HG03103 (cell line): ENCODE results near the gene MIER3.
A peak's percentile ranks its signal among the peaks of the same experiment; 100 is the strongest.

Experiments used
- ATAC-seq: cut with Tn5 transposase; IDR thresholded peaks from one replicate; pipeline ENCODE4 v1.9.1; 2021; ENCODE audit warnings: low read depth; ENCODE audit not compliant: unreplicated experiment

MIER3 gene

DNA sequence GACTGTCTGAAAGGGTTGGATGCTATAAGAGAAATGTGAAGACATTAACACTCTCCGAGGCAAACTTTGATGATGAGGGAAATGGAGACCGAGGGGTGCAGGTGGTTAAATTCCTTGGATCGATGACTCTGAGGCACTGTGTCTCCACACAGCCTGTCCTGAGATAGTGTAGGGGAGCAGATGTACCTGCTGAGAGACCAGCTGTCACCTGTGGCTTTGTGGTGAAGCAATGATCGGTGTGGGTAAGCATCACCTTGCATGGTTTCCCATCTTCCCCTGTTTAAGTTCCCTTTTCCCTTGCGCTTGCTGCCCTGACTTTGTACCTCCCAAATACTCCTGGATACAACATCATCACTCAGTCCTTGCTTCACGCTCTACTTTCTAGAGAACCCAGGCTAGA lies 9.8 kb upstream of the MIER3 start:
- ATAC-seq, result no peak

DNA sequence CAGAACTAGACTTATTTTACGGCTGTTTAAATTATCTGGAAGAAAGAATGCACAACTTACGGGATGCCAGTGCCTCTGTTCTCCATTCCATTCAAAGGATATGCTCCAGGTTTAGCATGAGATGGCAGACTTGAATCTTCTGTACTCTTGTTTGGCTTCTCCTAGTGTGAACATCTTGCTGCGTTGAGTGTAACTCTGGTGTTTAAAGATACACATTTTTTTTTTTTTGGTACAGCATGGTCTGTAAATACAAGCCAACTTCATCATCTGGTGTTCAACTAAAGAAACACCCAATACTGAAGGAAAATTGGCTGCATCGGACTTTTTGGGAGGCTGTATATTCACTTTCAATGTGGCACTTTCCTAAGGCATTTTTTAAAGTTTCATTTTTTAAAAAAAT lies 7.4 kb upstream of the MIER3 start:
- no peak for ATAC-seq

DNA sequence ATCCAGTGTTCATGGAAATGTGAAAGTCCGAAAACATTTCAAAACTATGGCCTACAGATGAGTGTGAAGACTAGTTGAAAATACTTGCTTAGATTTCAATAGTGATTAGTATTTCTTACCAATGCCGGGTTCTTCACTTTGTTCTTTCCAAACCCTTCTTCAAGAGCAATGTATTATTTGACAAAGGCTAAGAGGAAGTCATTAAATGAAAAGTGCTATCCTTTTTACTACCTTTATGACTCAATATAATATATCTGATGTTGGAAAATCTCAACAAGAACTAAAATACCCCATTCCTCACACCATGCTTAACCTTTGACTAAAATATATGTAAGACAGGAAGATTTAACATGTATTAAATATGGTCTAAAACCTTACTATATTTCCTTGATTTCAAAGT lies 6.7 kb upstream of the MIER3 start:
- no peak for ATAC-seq

DNA sequence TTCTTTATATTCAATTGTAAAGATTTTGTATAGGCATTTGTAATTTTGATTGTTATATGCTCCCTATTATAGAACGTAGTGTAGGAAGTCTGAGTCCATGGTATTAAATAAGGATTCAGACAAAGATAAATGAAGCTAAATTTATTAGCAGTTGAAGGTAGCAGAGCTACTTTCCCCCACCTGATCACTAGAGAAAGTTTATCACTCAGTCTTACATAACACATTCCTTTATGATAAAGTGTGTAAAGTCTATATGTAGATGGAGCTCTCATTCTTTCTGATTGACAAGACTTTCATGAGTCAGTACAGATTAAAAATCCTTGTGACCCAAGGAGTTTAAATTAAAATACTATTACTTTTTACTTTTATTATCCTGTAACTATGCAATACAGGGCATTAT lies 2.3 kb upstream of the MIER3 start:
- no peak for ATAC-seq

DNA sequence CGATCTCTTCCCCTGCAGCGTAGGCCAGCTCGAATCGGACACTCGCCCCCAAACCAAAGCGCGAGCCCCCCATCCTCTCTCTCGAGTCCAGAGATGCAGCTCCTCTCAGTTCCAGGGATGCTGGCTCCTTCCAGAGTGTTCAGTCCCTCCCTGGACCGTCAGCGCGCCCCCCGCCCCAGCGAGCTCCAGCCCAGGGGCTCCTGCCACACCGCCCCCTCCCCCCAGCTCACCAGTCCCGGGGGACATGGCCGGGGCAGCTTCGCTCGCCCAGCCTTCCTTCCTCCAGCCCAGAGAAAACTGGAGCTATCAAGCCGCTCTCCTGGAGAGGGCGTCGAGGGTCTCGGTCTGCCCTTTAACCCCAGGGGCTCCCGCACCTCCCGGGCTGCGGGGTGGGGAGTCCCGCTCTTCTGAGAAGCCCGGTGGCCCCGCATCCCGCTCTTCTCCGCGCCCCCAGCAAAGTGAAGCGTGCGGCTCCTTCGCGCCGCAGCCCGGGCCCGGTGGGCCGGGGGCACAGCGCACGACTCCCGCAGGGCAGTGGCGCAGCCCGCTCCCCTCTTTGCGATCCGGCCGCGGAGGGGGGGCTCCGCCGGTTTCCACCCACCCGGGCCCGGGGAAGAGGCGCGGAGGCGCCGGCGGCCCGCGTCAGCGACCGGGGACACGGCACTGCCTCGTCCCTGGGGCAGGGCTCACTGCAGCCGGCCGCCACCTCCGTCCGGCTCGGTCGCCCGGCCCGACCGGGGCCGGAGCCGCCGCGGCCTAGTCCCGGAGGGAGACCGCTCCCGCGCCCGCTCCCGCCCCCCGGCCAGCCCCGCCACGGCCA lies 587 bp downstream of the MIER3 start:
- peak; percentile 32 for ATAC-seq

DNA sequence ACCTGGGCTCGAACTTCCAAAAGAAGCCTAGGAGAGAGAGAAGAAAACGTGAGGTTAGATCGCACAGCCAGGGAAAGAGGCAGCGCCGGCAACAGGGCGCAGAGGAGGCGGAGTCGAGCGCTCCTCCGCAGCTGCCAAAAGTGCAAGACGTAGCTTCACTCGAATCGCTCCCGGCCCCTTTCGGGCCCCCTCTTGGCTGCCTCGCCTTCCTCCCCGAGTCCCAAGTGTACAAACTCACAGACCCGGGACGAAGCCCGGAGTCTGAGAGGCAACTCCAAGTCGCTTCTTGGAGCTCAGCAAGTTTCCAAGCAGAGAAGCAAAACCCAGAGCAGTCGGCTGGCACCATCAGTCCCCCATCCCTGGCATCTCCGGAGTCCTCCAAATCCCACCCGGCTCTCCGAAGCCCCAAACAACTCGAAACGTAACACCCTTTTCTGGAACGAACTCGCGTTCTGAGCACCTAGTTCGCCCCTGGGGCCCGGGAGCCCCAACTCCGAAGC lies 1.2 kb downstream of the MIER3 start:
- ATAC-seq, result peak; percentile 43

DNA sequence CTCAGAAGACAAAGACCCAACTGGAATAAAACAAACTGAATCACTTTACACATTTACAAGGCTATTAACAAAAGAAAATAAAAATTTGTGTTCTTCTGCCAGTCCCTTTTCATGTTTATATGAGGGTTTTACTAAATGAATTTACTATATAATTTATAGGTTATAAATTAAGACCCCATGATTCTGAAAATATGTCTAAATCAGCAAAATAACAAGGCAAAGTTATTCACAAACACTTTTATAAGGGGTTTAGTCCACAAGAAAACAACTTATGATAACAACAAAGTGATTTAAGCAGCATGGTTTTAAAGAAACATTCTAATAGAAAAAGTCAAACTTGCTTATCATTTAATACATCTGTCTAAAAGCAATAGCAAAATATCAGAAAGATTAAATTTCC lies 4.9 kb downstream of the MIER3 start:
- ATAC-seq, result no peak

DNA sequence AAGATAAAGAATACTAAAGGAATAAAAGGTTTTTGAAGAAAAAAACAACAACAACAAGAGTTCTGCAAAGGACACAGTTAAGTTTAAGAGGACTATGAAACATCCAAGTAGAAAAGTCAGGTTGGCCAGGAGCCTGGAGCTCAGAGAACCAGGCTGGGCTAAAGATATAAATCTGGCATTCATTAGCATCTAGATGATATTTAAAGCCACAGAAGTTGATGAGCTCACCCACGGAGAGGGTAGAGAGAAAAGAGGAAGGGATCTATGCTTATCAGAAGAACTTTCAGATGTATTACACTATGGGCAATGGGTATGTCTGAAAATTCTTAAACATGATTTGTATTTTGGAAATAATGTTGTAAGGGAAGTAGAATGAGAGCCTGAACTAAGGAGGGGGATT lies 9.9 kb downstream of the MIER3 start:
- no peak for ATAC-seq

DNA sequence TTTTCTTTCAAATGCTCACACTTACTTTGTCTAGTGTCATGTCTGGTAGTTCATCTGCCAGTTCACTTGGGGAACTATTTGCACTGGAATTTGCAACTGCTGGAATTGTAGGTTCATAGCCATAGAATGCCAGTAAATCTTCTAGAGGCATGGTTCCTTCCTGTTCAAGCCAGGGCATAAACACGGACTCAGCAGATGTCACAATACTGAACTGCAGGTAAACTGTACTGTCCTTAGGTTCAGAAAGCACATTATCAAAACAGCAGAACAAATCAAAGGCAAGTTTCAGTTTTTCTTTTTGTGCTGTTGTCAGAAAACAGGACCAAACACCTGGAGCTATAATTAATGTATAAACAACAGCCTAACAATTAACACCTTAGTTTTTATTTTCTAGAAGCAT lies 13.1 kb downstream of the MIER3 start:
- ATAC-seq, result no peak

DNA sequence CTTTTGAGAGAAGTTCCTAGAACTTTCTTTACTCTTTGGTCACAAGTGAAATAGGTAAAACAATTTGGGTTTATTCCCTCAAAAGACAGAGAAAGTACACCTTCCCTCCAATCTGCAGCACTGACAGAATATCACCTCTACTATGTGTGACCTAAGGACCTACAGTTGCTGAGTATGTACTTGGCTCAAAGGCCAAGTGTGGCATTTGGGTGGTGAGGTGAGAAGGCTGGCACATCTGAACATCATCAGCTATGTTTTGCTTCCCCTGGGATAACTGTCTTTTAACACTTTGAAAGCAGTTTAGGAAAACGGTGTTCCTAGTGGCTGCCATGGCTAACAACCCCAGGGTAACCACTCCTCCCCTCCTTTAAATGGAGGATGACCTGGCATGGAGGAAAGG lies 17.6 kb downstream of the MIER3 start:
- no peak for ATAC-seq

DNA sequence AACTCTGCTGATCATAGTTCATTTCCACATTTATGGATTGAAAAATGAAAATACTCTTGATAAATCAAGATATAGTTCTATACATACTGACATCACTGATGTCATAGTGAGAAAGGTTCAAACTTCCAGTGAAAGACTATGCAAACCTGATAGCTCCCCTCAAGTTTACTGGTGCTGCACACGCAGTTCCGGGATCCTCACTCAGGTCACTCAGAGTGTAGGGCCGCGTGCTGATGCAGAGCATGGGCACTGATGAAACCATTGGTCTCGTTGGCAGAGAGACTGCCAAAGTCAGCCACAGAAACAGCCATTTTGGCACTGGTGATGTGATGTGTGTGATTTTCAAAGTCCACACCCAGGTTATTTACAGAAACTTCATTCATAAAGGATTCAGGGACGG lies 29.0 kb downstream of the MIER3 start:
- no peak for ATAC-seq

DNA sequence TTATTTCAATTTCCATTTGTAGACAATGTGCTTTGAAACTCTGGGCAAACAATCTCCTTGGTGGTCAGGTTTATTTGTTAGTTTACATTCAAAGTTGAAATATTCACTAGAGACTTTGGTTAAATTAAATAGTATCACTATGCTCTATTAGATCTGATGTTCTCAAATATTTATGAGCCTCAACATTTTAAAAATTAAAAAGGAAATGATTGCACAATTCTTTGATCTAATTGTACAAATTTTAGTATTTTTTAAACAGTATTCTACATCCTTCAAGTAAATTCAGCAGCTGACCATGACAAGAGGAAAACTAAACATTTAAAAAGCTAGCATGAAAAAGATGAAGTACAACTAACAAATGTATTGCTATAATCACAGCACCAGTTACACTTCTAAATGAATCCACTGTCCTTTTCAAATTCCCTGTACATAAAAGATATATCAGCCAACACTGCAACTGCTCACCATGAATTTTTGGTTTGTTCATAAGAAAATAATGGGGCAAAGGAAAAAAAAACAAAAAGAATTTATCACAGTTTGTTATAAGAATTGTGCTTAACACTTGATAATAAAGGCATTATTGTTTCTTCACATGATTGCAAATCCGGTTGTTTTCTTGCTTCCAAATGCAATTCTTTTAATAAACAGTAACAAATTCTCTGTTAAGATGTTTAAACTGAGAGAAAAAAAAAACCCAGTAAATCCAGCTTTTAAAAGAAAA lies 31.8 kb downstream of the MIER3 start:
- ATAC-seq, result no peak

DNA sequence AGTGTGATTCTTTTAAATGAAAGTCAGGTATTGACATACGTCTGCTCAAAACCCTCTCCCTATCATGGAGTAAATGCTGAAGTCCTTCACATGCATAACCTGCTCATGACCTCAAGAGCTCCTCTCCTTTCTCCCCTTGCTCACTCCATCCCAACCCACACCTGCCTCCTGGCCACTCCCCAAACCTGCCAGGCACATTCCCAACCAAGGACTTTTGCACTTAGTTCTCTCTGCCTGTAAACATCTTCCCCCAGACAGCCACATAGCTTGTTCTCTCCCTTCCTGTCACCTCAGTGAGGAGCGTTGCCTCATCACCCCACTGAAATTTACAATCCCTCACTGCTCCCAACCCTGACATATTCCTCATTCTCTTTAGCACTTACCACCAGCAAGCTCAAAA lies 33.9 kb downstream of the MIER3 start:
- ATAC-seq, result no peak

DNA sequence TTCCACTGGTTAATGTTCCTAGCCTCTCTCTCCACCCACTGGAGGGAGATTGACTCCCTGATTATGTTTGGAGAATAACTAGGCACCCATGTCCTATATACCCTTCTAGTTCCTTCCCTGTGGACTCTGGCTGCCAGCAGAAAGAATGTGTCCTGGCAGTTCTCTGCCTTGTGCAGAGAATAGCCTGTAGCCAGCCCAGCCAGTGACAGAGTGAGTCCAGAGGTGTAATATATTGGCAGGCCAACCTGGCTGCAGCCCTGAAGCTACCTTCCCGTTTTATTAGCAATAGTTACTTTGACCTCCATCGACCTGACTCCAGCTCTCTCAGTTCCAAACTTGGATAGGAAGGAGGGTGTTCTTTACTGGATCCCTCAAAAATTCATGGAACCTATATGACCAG lies 34.4 kb downstream of the MIER3 start:
- ATAC-seq, result no peak

DNA sequence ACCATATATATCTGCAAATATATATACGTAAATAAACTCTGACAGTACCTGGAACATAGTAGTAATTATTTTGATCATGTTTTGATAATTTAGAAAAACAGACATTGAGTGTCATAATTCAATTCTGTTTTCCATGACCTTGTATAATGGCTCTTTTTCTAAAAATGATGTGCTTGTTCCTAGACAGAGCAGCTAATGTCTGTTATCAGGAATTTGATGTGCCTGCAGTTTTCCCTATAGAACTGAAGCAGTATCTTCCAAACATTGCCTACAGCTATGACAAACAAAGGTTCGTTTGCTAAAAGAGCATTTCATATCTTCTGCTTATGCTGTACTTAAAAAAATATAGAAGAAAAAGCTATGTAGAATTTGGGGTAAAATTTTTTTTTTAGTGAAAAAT lies 37.2 kb downstream of the MIER3 start:
- no peak for ATAC-seq

DNA sequence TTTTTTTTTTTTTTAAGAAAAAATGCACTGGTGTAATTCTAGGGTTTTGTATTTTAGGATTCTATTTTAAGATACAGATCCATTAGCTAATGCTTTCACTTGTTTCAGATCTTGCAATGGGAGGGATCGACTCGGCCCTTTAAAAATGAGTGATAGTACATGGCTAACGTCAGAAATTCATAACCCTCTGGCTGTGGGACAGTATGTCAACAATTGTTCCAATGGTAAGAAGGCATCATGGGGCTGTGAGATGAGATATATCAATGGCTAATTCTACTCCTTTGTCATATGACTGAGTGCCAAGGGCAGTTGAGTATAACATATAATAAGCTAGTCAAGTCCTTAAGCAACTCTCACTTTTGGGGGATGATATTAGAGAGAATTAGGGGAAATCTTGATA lies 38.2 kb downstream of the MIER3 start:
- no peak for ATAC-seq

DNA sequence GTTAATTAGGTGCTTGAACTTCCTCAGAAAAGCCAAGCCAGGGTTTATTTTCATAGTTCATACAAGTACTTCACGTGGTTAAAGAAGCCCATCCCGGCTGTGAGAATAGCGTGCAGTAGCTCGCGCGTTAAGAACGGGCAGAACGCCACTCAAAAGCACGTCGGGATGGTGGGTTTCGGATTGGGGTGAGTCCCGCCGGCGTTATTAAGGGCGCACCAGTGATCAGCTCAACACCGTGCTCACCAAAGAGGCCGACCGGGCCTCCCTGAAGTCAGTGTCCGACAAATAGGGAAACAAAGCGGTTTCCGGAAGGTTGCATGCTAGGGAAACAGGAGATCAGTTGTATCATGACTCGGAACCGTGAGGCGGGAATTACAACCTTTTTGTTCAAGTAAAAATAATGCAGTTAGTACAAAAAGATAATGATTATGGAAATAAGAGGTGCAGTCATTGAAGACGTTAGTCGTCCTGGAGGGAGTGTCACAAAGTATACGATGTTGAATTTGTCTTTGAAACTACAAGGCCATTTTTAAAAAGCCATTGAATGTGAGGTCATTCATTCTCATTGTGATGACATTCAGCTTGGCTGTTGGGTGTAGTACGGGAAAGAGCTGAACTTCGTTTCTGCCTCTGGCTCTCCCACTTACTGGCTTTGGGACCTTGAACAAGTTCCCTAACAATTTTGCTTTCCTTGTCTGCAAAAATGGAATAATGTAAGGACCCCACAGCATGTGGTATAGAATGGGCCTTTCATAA lies 41.5 kb downstream of the MIER3 start:
- peak; percentile 16 for ATAC-seq

DNA sequence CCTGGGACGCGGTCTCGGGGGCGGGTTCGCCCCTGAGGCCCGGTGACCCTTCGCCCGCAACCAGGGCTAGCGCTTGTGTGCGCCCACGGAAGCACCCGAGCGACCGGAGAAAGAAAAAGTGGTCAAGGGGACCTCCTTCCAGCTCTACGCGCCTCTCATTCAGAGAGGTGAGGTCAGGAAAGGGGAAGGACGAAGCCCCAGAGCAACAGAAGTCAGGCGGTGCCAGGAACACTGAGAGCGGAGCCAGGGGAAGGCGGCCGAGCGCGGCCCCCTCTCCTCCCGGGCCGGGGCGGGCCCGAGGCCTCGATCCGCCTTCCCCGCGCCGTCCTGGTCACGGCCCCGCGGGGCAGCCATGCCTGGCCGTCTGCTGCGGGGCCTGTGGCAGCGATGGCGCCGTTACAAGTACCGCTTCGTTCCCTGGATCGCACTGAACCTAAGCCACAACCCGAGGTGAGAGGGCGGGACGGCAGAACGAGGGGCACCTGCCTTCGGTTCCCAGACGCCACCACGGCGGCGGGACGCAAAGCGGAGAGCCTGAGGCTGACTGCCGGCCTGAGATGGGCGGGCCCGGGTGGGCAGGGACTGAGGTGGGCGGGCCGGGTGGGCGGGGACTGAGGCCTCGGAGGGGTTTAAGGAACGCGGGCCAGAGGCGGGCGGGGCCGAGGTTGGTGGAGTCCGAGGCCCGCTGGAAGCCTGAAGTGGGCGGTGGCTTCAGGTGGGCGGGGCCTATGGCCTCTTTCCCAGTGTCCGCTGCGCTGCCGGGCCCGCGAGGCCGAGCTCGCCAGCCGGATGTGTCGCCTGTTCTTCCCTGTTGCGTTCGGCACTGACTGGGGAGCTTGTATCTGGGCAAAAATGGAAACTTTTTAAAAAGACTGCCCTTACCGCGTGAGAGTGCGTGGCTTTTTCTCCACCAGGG lies 42.4 kb downstream of the MIER3 start, which contains the start of gene SETD9:
Gene SETD9, plus strand, starts transcription at position 303 of the 916 bp plus-strand sequence. Its CDS starts 50 bp downstream, at position 353.
- peak; percentile 82 for ATAC-seq

DNA sequence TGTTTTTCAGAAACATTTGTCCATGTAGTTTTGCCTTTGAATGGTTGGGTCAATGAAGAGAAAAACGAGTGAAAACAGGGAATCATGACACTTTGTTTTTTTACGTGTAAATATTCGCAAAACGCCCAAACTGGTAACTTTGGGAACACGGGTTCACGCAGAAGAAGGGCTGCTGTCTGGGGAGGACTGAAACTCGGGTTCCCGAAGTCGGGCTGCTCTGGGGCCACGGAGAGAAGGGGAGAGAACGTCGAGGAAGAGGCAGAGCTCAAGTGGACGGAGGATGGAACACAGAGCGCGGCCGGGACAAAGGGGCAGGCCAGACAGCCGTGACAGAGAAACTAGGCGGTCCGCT lies 43.0 kb downstream of the MIER3 start:
- ATAC-seq, result peak; percentile 32

DNA sequence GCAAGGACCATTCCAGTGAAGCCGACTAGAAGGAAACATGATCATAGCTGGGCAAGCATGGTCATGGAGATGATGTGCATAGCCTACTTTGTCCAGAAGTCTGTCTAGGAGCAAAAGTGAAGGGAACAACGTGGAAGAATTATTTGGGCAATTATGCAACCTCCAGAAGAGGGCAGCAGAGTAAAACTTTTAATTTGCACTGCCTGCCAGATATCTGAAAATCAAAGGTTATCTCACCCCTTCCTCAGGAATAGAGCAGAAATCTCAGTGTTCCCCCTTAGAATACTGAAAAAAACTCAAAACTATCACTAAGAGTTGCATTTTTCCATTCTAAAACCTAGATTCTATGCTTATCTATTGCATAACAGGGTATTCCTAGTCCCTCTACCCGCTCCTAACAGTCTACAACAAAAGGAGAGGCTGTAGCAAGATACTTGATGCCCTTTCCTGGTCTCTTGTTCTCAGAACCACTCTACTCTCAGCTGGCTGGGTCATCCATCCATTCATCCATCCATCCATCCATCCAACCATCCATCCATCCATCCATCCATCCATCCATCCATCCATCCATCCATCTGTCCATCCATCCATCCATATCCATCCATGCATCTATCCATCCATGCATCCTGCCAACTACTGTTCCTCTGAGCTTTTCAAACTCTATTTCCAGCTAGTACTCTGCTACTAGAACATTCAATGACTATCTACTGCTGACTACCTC lies 50.9 kb downstream of the MIER3 start:
- no peak for ATAC-seq
